NCI-H2029 (cell line): ENCODE data around the gene PRR29.
"Not testable (repeated sequence)": the region's sequence is repeated elsewhere in the genome, so short reads cannot be mapped to it uniquely, and the experiment has no call there.

Experiments
- DNase-seq: peaks from one replicate; lab custom pipeline; 2025; lab: John Stamatoyannopoulos, UW

PRR29 gene

GRCh38 chr17:63997341-63998048, 656 bp upstream of the PRR29 start:
- DNase-seq = no peak

GRCh38 chr17:63998721-63999679, 849 bp downstream of the PRR29 start:
- no peak for DNase-seq

- no peak for DNase-seq
Measured at GRCh38 chr17:63999680-64000531, 1.8 kb downstream of the PRR29 start.

- no peak for DNase-seq
Measured at GRCh38 chr17:64001091-64001579, 3.0 kb downstream of the PRR29 start.

GRCh38 chr17:64001763-64002529, 3.8 kb downstream of the PRR29 start:
- no peak for DNase-seq

GRCh38 chr17:64002658-64003525, 4.7 kb downstream of the PRR29 start:
- no peak for DNase-seq

GRCh38 chr17:64003526-64004121, 5.5 kb downstream of the PRR29 start:
- no peak for DNase-seq

GRCh38 chr17:64004218-64004770, 6.1 kb downstream of the PRR29 start:
- no peak for DNase-seq

GRCh38 chr17:64004903-64005733, 7.0 kb downstream of the PRR29 start:
- DNase-seq = no peak

- peak; percentile 70 for DNase-seq
Measured at GRCh38 chr17:64005734-64006167, 7.6 kb downstream of the PRR29 start.

GRCh38 chr17:64006361-64007088, 8.4 kb downstream of the PRR29 start:
- no peak for DNase-seq

- not testable (repeated sequence) for DNase-seq
Measured at GRCh38 chr17:64007089-64007837, 9.1 kb downstream of the PRR29 start.

- DNase-seq = no peak
Measured at GRCh38 chr17:64007838-64008282, 9.7 kb downstream of the PRR29 start.

- no peak for DNase-seq
Measured at GRCh38 chr17:64008346-64008745, 10.2 kb downstream of the PRR29 start.

- DNase-seq = no peak
Measured at GRCh38 chr17:64008830-64009229, 10.7 kb downstream of the PRR29 start.

- DNase-seq = no peak
Measured at GRCh38 chr17:64009571-64010402, 11.6 kb downstream of the PRR29 start.
